PC-9 (cell line): ENCODE results near the gene COX10. TPM values are rescaled to one million over a fixed set of nuclear protein-coding genes. Genes with fewer than 3 reads are reported as not detected.

Experiments
- BruUV-seq: library from RNA; stranded (reverse); fragments of 400-500 nt; replicated peaks from 2 replicates; lab custom pipeline; 2021; lab: Mats Ljungman, UMichigan
- CTCF ChIA-PET: fragments of 300-600 bp; sonication (Branson Sonifier 250); formaldehyde crosslinking; loops from one replicate; lab custom pipeline; 2022; ENCODE audit warnings: antibody characterized with exemption; lab: Charles Lee
- POLR2A ChIA-PET: fragments of 300-600 bp; sonication (Branson Sonifier 250); formaldehyde crosslinking; loops from one replicate; lab custom pipeline; 2022; ENCODE audit warnings: antibody characterized with exemption; ENCODE audit not compliant: unreplicated experiment; lab: Charles Lee
- DNase-seq, 2 experiments: peaks; one replicate each; pipeline versions ENCODE4 v3.0.0 to v3.0.0-alpha.2; 2015 to 2022; ENCODE audit warnings: mixed read lengths in 1 of 2
- H2AFZ ChIP-seq: fragments of 200-600 bp; sonication (generic); 2 replicates; pipeline ENCODE4 v1.8.1; 2017; ENCODE audit warnings: antibody characterized with exemption
- H3F3A ChIP-seq: fragments of 200-600 bp; sonication (generic); 2 replicates; pipeline ENCODE4 v1.8.1; 2017; ENCODE audit warnings: antibody characterized with exemption, mild to moderate bottlenecking, low read depth; ENCODE audit not compliant: insufficient read depth
- H3K27ac ChIP-seq: fragments of 200-600 bp; sonication (generic); 2 replicates; pipeline ENCODE4 v1.6.1; 2016; ENCODE audit warnings: mixed run types
- H3K27me3 ChIP-seq: fragments of 200-600 bp; sonication (generic); 2 replicates; pipeline ENCODE4 v1.6.1; 2016; ENCODE audit warnings: low read depth, mixed run types; ENCODE audit not compliant: insufficient read depth
- H3K36me3 ChIP-seq: fragments of 200-600 bp; sonication (generic); 2 replicates; pipeline ENCODE4 v1.6.1; 2016; ENCODE audit warnings: low read depth, mixed run types
- H3K4me1 ChIP-seq: fragments of 200-600 bp; sonication (generic); replicated peaks from 2 replicates; pipeline ENCODE4 v1.6.1; 2016; ENCODE audit warnings: mixed run types; ENCODE audit not compliant: insufficient read depth
- H3K4me2 ChIP-seq: fragments of 200-600 bp; sonication (generic); 2 replicates; pipeline ENCODE4 v1.6.1; 2017; ENCODE audit warnings: mixed run types
- H3K4me3 ChIP-seq: fragments of 200-600 bp; sonication (generic); 2 replicates; pipeline ENCODE4 v1.6.1; 2016; ENCODE audit warnings: mixed run types
- H3K79me2 ChIP-seq: fragments of 200-600 bp; sonication (generic); 2 replicates; pipeline ENCODE4 v1.6.1; 2017; ENCODE audit warnings: low read depth, mixed run types
- H3K9me2 ChIP-seq: fragments of 200-600 bp; sonication (generic); 2 replicates; pipeline ENCODE4 v1.8.1; 2017; ENCODE audit warnings: mild to moderate bottlenecking; ENCODE audit not compliant: insufficient read depth
- H3K9me3 ChIP-seq: fragments of 200-600 bp; sonication (generic); 2 replicates; pipeline ENCODE4 v1.8.1; 2016; ENCODE audit warnings: low read depth; ENCODE audit not compliant: insufficient read depth
- H4K20me1 ChIP-seq: fragments of 200-600 bp; sonication (generic); 2 replicates; pipeline ENCODE4 v1.8.1; 2017; ENCODE audit not compliant: insufficient read depth
- EZH2 ChIP-seq: fragments of 200-600 bp; sonication (generic); IDR thresholded peaks from 2 replicates; pipeline ENCODE4 v1.8.0; 2017; ENCODE audit warnings: antibody characterized with exemption, low read depth
- intact Hi-C: fragments of 100-400 bp; cut with micrococcal nuclease; formaldehyde crosslinking; loops from one replicate; pipeline ENCODE4 v1.10.0; 2022; ENCODE audit not compliant: unreplicated experiment
- total RNA-seq: library from RNA; stranded (reverse); gene quantifications from 2 replicates; pipeline ENCODE4 v1.2.3, GENCODE V29; 2021
- TF ChIP-seq, protein P1 (sequence below): fragments of 200-600 bp; sonication (generic); conservative IDR thresholded peaks from 2 replicates; pipeline ENCODE4 v1.6.1; 2017; ENCODE audit warnings: mixed run types, antibody characterized with exemption, mild to moderate bottlenecking, moderate library complexity

COX10 gene
- total RNA-seq, 1 experiment from 2014 or later = 22.6 TPM

DNA sequence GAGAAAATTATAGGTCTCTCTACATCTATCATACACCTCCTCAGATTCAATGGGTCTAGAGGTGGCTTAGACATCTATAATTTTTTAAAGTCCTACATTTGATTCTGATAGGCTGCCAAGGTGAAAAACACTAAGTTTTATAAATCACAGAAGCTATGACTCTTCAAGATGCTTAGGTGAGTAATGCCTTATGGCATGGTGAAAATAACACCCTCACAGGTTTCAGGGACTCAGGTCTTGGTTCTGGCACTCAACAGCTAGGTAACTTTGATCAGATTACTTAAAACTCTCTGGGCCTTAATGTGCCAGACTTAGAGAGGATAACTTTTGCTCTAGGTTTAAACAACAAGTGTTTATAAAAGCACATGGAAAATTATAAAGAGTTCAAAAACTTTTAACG is 2.0 kb upstream of the COX10 start:
- Histone ChIP-seq H3K27ac (no peak overlapping the region), H3K4me3 (no peak overlapping the region), H3K4me2 (no peak overlapping the region), H4K20me1 (no peaks in the 10 kb centered on the region), H3K4me1 (peaks cover 11% of the 10 kb centered on the region), H3K27me3 (no peaks in the 10 kb centered on the region), H3K9me2 (no peaks in the 10 kb centered on the region), H3F3A (no peaks in the 10 kb centered on the region), H3K9me3 (no peaks in the 10 kb centered on the region), H3K36me3 (no peaks in the 10 kb centered on the region), H3K79me2 (peaks cover 34% of the 10 kb centered on the region), H2AFZ (no peak overlapping the region)
- TF ChIP-seq, protein P1, sequence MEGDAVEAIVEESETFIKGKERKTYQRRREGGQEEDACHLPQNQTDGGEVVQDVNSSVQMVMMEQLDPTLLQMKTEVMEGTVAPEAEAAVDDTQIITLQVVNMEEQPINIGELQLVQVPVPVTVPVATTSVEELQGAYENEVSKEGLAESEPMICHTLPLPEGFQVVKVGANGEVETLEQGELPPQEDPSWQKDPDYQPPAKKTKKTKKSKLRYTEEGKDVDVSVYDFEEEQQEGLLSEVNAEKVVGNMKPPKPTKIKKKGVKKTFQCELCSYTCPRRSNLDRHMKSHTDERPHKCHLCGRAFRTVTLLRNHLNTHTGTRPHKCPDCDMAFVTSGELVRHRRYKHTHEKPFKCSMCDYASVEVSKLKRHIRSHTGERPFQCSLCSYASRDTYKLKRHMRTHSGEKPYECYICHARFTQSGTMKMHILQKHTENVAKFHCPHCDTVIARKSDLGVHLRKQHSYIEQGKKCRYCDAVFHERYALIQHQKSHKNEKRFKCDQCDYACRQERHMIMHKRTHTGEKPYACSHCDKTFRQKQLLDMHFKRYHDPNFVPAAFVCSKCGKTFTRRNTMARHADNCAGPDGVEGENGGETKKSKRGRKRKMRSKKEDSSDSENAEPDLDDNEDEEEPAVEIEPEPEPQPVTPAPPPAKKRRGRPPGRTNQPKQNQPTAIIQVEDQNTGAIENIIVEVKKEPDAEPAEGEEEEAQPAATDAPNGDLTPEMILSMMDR = no peak
- TF ChIP-seq EZH2 = no peak
- no TSS peak for BruUV-seq
- no peak for DNase-seq
- ChIA-PET POLR2A (no interaction called here), CTCF (no interaction called here)
- intact Hi-C loops = no loop called here

DNA sequence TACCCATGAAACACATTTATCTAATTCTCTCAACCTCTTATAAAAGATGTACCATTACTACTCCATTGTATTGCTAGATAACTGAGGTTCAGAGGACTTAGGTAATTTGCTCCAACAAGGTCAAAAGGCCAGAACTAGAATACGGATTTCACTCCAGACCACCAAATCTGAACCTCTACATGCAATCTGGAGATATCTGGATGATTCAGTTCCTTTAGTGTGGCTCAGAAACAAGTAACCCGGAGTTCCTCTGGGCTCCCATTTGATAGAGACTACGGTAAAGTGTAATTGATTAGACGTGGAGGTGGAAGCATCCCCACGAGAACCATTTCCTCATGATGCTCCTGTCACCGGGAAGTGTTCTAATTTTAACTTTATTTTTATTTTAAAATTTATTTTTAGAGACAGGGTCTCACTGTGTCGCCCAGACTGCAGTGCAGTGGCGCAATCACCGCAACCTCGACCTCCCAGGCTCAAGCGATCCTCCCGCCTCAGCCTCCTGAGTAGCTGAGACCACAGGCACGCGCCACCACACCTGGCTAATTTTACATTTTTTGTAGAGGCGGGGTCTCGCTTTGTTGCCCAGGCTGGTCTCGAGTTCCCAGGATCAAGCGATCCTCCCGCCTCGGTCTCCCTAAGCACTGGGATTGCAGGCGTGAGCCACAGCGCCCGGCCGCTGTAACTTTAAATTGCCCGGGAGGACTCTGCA is 608 bp upstream of the COX10 start:
- Histone ChIP-seq H3K27me3 (no peaks in the 10 kb centered on the region), H2AFZ (peak overlapping the region; percentile 96), H3K4me2 (peak overlapping the region; percentile 89), H3K9me2 (no peaks in the 10 kb centered on the region), H3F3A (no peaks in the 10 kb centered on the region), H3K79me2 (peaks cover 34% of the 10 kb centered on the region), H4K20me1 (no peaks in the 10 kb centered on the region), H3K4me1 (peaks cover 11% of the 10 kb centered on the region), H3K4me3 (peak overlapping the region; percentile 97), H3K9me3 (no peaks in the 10 kb centered on the region), H3K36me3 (no peaks in the 10 kb centered on the region), H3K27ac (no peak overlapping the region)
- TF ChIP-seq EZH2 = no peak
- TF ChIP-seq, protein P1 = no peak
- CTCF ChIA-PET = no interaction called here
- POLR2A ChIA-PET = no interaction called here
- no peak for DNase-seq
- BruUV-seq = TSS peak; percentile 44
- intact Hi-C loops = loop anchor here (2.0 kb wide), 1 partner anchor 138 kb away; no protein-coding TSS in a partner anchor

DNA sequence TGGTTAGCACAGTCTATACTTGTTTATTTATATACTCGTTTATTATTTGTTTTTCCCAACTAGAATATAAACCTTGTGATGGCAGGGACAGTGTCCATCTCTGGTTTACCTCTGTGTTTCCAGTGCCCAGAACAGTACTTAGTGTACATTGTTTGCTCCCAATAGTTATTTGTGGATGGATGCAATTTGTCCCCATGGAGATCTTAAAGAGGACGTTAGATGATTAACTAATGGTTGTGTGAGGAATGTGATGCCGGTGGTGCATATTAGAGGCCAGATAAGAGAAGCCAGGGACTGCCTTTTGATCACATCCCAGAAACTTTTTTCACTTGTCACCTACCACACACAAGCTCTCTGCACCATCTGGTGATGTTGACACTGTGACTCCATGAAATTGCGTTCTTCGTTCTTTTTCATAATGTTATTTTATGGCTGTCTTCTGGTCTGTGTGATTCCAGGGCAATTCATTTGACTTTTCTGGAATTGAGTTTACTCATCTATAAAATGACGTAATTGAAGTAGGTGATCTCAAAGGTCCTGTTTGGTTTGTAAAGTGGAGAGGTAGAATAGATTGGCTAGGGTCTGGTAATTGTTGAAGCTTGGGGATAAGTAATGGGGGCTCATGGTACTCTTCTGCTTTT is 1.2 kb downstream of the COX10 start:
- Histone ChIP-seq H3K27me3 (no peaks in the 10 kb centered on the region), H3K79me2 (peaks cover 34% of the 10 kb centered on the region), H3F3A (no peaks in the 10 kb centered on the region), H4K20me1 (no peaks in the 10 kb centered on the region), H3K4me3 (peak overlapping the region; percentile 97), H3K9me2 (no peaks in the 10 kb centered on the region), H3K27ac (no peak overlapping the region), H3K4me2 (peak overlapping the region; percentile 89), H3K9me3 (no peaks in the 10 kb centered on the region), H2AFZ (no peak overlapping the region), H3K4me1 (peaks cover 11% of the 10 kb centered on the region), H3K36me3 (no peaks in the 10 kb centered on the region)
- no peak for DNase-seq
- ChIA-PET POLR2A (interaction anchor here (0.6 kb wide), 1 partner anchor 1053 kb away, joined by 4 read pairs; the partner anchor contains the start of gene ELAC2), CTCF (no interaction called here)
- intact Hi-C loops = no loop called here
- TF ChIP-seq EZH2 = no peak
- TF ChIP-seq, protein P1 = no peak
- no TSS peak for BruUV-seq
